Transverse colon (tissue), 4 donors: ENCODE data around the gene RNF130. TPM values are rescaled to one million over a fixed set of nuclear protein-coding genes. Genes with fewer than 3 reads are reported as not detected.

Experiments used
- DNase-seq: peaks from one replicate; pipeline ENCODE4 v3.0.0-alpha.2; 2019
- H3K27ac ChIP-seq, 4 donors: fragments of 200-600 bp; sonication (generic); 2 replicates each; pipeline ENCODE4 v1.5.1; 2016 to 2018; ENCODE audit warnings: inconsistent platforms in 4 of 4
- H3K27me3 ChIP-seq: fragments of 200-600 bp; sonication (generic); 2 replicates; pipeline ENCODE4 v1.5.1; 2017; ENCODE audit warnings: inconsistent platforms
- H3K36me3 ChIP-seq, 4 donors: fragments of 200-600 bp; sonication (generic); 2 replicates each; pipeline ENCODE4 v1.5.1; 2017 to 2019; ENCODE audit warnings: inconsistent platforms in 4 of 4
- H3K4me1 ChIP-seq, 4 donors: fragments of 200-600 bp; sonication (generic); 2 replicates each; pipeline ENCODE4 v1.5.1; 2017 to 2020; ENCODE audit warnings: inconsistent platforms in 4 of 4
- H3K4me3 ChIP-seq, 4 donors: fragments of 200-600 bp; sonication (generic); 1 replicate in 1 of 4; 2 replicates in 3 of 4; pipeline versions ENCODE4 v1.5.1 to v1.6.1; 2017 to 2019; ENCODE audit warnings: inconsistent platforms in 4 of 4
- H3K9me3 ChIP-seq, 2 donors: fragments of 200-600 bp; sonication (generic); 2 replicates each; pipeline ENCODE4 v1.5.1; 2017 to 2019; ENCODE audit warnings: inconsistent platforms in 2 of 2
- CTCF ChIP-seq, 5 experiments: fragments of 200-600 bp in 3 of 5; fragments of 450-650 bp in 2 of 5; sonication (generic) in 3 of 5; IDR thresholded peaks; 1 replicate in 2 of 5; 2 replicates in 3 of 5; pipeline ENCODE4 v1.5.1; 2016 to 2017; ENCODE audit warnings: antibody characterized with exemption in 5 of 5, inconsistent platforms in 3 of 5, mild to moderate bottlenecking in 2 of 5, moderate library complexity in 1 of 5
- EP300 ChIP-seq: sonication (generic); formaldehyde crosslinking; IDR thresholded peaks from one replicate; pipeline ENCODE4 v1.6.1; 2017; ENCODE audit warnings: antibody characterized with exemption, low read depth
- POLR2A ChIP-seq: fragments of 450-650 bp; IDR thresholded peaks from one replicate; pipeline ENCODE4 v1.6.1; 2016; ENCODE audit warnings: antibody characterized with exemption, mild to moderate bottlenecking, moderate library complexity
- POLR2AphosphoS5 ChIP-seq, 3 donors: sonication (generic); formaldehyde crosslinking; IDR thresholded peaks; one replicate each; pipeline ENCODE4 v1.6.1; 2016; ENCODE audit warnings: antibody characterized with exemption in 3 of 3
- WGBS, 2 donors: methylation state at CpG; one replicate each; pipeline ENCODE4 v1.1.5; 2018; ENCODE audit warnings: low coverage in 1 of 2; 5-methylcytosine and 5-hydroxymethylcytosine counted together
- in situ Hi-C, 4 donors: fragments of 200-750 bp; cut with MboI; loops; one replicate each; pipeline versions ENCODE4 v1.15.0 to v1.15.1; 2017; ENCODE audit warnings: low sequenced_read_pairs in 3 of 4, low pct_ligation_motif_present in 1 of 4, low pct_unique_long_range_greater_than_20kb in 1 of 4
- intact Hi-C: fragments of 100-400 bp; cut with DNase I; formaldehyde crosslinking; loops from one replicate; pipeline ENCODE4 v1.15.1; 2023; ENCODE audit warnings: low total_unique reads
- total RNA-seq, 4 donors: library from RNA; depleted of rRNA; stranded (reverse); fragments of >200 nt; gene quantifications; one replicate each; pipeline ENCODE4 v1.1.0, GENCODE V29; 2016

The RNF130 gene
- total RNA-seq, 4 donors from 2014 or later: 62.2 to 95.2 (median 70.3) TPM

GRCh38 chr5:180075703-180076102 is 4.1 kb upstream of the RNF130 start:
- TF ChIP-seq POLR2AphosphoS5 (IDR thresholded peaks at IDR 0.05) (no peak), POLR2A (no peak), CTCF (IDR thresholded peaks at IDR 0.05) (no peak), EP300 (no peak)
- 58 to 69% methylated on average over 1 of the region's 1 CpG for WGBS, 2 donors
- DNase-seq: no peak
- Histone ChIP-seq H3K27me3 (peaks cover 10% of the 10 kb centered on the region), H3K36me3 (no peaks in the 10 kb centered on the region), H3K4me1 (peaks cover 0 to 6% (median 1%) of the 10 kb centered on the region in 4 donors), H3K27ac (no peak overlapping the region), H3K4me3 (no peak overlapping the region), H3K9me3 (no peaks in the 10 kb centered on the region)
- in situ Hi-C loops (loop anchor here in 1 of 4 donors (25.0 kb wide), 2 partner anchors 88 to 163 kb away; partner anchors contain the start of gene TBC1D9B), intact Hi-C loops (no loop called here)

DNA sequence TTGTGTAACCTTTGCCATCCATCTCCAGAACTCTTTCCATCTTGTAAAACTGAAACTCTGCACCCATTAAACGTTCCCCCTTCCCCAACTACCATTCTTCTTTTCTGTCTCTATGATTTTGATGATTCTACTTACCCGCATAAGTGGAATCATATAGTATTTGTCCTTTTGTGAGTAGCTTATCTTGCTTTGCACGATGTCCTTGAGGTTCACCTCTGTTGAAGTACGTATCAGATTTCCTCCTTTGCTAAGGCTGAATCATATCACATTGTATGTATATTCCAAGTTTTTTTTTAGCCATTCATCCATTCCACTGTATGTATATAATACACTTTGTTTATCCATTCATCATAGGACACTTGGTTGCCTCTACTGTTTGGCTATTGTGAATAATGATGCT is 2.9 kb upstream of the RNF130 start:
- Histone ChIP-seq H3K9me3 (no peaks in the 10 kb centered on the region), H3K36me3 (no peaks in the 10 kb centered on the region), H3K4me3 (no peak overlapping the region), H3K27me3 (peaks cover 4% of the 10 kb centered on the region), H3K27ac (no peak overlapping the region), H3K4me1 (peaks cover 0 to 19% (median 11%) of the 10 kb centered on the region in 4 donors)
- in situ Hi-C loops (no loop called here), intact Hi-C loops (no loop called here)
- no peak for TF ChIP-seq EP300
- no peak for TF ChIP-seq POLR2A
- TF ChIP-seq CTCF (IDR thresholded peaks at IDR 0.05): no peak
- TF ChIP-seq POLR2AphosphoS5 (IDR thresholded peaks at IDR 0.05): no peak
- WGBS, 2 donors: 68 to 84% methylated on average over 4 of the region's 4 CpGs
- no peak for DNase-seq

- no peak for DNase-seq
- in situ Hi-C loops: no loop called here
- WGBS, 2 donors: 88 to 90% methylated on average over 2 to 25 of the region's 25 CpGs
- Histone ChIP-seq H3K4me3 (no peak overlapping the region), H3K9me3 (no peaks in the 10 kb centered on the region), H3K27me3 (no peaks in the 10 kb centered on the region), H3K36me3 (no peaks in the 10 kb centered on the region), H3K27ac (peak overlapping the region; percentile 96 to 99 (median 97)), H3K4me1 (peaks cover 4 to 34% (median 11%) of the 10 kb centered on the region in 4 donors)
- TF ChIP-seq EP300 (no peak), CTCF (IDR thresholded peaks at IDR 0.05) (no peak), POLR2AphosphoS5 (IDR thresholded peaks at IDR 0.05) (no peak), POLR2A (no peak)
- intact Hi-C loops: no loop called here
Observed at GRCh38 chr5:180072556-180072955, 997 bp upstream of the RNF130 start.

- H3K9me3 ChIP-seq: no peaks in the 10 kb centered on the region
- peak overlapping the region in 3 of 4 donors; percentile 79 to 98 (median 82) for H3K4me3 ChIP-seq
- TF ChIP-seq POLR2A: no peak
- TF ChIP-seq POLR2AphosphoS5 (IDR thresholded peaks at IDR 0.05): no peak
- TF ChIP-seq EP300: no peak
- no peak for TF ChIP-seq CTCF (IDR thresholded peaks at IDR 0.05)
- H3K27me3 ChIP-seq: no peaks in the 10 kb centered on the region
- in situ Hi-C loops (no loop called here), intact Hi-C loops (no loop called here)
- WGBS, 2 donors: 16 to 43% methylated on average over 6 to 14 of the region's 14 CpGs
- H3K4me1 ChIP-seq: peaks cover 4 to 34% (median 11%) of the 10 kb centered on the region in 4 donors
- DNase-seq: no peak
- peak overlapping the region; percentile 96 to 99 (median 97) for H3K27ac ChIP-seq
- H3K36me3 ChIP-seq: no peaks in the 10 kb centered on the region
Observed at GRCh38 chr5:180072256-180072548, 643 bp upstream of the RNF130 start.
